IMR-90 (cell line): ENCODE measurements around the gene CDH9. TPM values are rescaled to one million over a fixed set of nuclear protein-coding genes. Genes with fewer than 3 reads are reported as not detected.
A peak's percentile ranks its signal among the peaks of the same experiment; 100 is the strongest.
"Not testable (repeated sequence)": the region's sequence is repeated elsewhere in the genome, so short reads cannot be mapped to it uniquely, and the experiment has no call there.

Experiments
- ATAC-seq: fragments of 200-7000 bp; cut with Tn5 transposase; 2 replicates; pipeline ENCODE4 v1.9.1; 2020; ENCODE audit warnings: low read depth, mild to moderate bottlenecking, moderate library complexity
- BruUV-seq: library from RNA; stranded (reverse); fragments of 400-500 nt; replicated peaks from 2 replicates; lab custom pipeline; 2021; lab: Mats Ljungman, UMichigan
- CTCF ChIA-PET: fragments of 300-600 bp; formaldehyde crosslinking; extraction: SDS; loops from one replicate; lab custom pipeline; 2021; ENCODE audit warnings: antibody characterized with exemption; lab: Yijun Ruan, JAX
- POLR2A ChIA-PET: fragments of 300-600 bp; sonication (Branson Sonifier 250); formaldehyde crosslinking; loops from one replicate; lab custom pipeline; 2022; ENCODE audit warnings: antibody characterized with exemption; ENCODE audit not compliant: unreplicated experiment; lab: Charles Lee
- DNase-seq: peaks from one replicate; pipeline ENCODE4 v3.0.0; 2013
- H2AFZ ChIP-seq: replicated peaks from 2 replicates; pipeline ENCODE3; 2013; ENCODE audit warnings: low read length, mild to moderate bottlenecking; ENCODE audit not compliant: poor library complexity
- H2AK5ac ChIP-seq: 2 replicates; pipeline ENCODE4 v1.6.1; 2013; ENCODE audit warnings: low read depth, low read length, inconsistent platforms
- H2AK9ac ChIP-seq: replicated peaks from 2 replicates; pipeline ENCODE3; 2013; ENCODE audit warnings: mild to moderate bottlenecking, low read depth, low read length, moderate library complexity; ENCODE audit not compliant: poor library complexity
- H2BK120ac ChIP-seq: 2 replicates; pipeline ENCODE4 v1.6.1; 2013; ENCODE audit warnings: low read depth, low read length, inconsistent platforms
- H2BK15ac ChIP-seq: 3 replicates; pipeline ENCODE4 v1.6.1; 2013; ENCODE audit warnings: low read depth, low read length, inconsistent platforms
- H2BK20ac ChIP-seq: 2 replicates; pipeline ENCODE4 v1.6.1; 2013; ENCODE audit warnings: low read depth, mild to moderate bottlenecking, inconsistent platforms, low read length, moderate library complexity
- H2BK5ac ChIP-seq: 2 replicates; pipeline ENCODE4 v1.6.1; 2013; ENCODE audit warnings: mild to moderate bottlenecking, low read depth, low read length, inconsistent platforms; ENCODE audit not compliant: poor library complexity, severe bottlenecking
- H3K14ac ChIP-seq: replicated peaks from 2 replicates; pipeline ENCODE4 v1.6.1; 2013; ENCODE audit warnings: low read depth, low read length, inconsistent platforms
- H3K18ac ChIP-seq: 2 replicates; pipeline ENCODE4 v1.6.1; 2013; ENCODE audit warnings: low read depth, low read length, control low read depth
- H3K23ac ChIP-seq: 2 replicates; pipeline ENCODE4 v1.6.1; 2013; ENCODE audit warnings: low read depth, low read length, inconsistent platforms
- H3K27ac ChIP-seq: 2 replicates; pipeline ENCODE4 v1.5.1; 2013; ENCODE audit warnings: mild to moderate bottlenecking, control low read depth, low read length; ENCODE audit not compliant: insufficient read depth
- H3K27me3 ChIP-seq: 2 replicates; pipeline ENCODE4 v1.6.1; 2013; ENCODE audit warnings: low read length; ENCODE audit not compliant: control insufficient read depth, insufficient read depth
- H3K36me3 ChIP-seq: 2 replicates; pipeline ENCODE4 v1.6.1; 2013; ENCODE audit warnings: low read length, mixed read lengths; ENCODE audit not compliant: control insufficient read depth, insufficient read depth
- H3K4ac ChIP-seq: 2 replicates; pipeline ENCODE4 v1.6.1; 2013; ENCODE audit warnings: low read depth, low read length, inconsistent platforms
- H3K4me1 ChIP-seq: 2 replicates; pipeline ENCODE4 v1.6.1; 2013; ENCODE audit warnings: low read length, mixed read lengths; ENCODE audit not compliant: control insufficient read depth, insufficient read depth
- H3K4me2 ChIP-seq: 2 replicates; pipeline ENCODE4 v1.6.1; 2013; ENCODE audit warnings: low read depth, mild to moderate bottlenecking, control low read depth, low read length, moderate library complexity
- H3K4me3 ChIP-seq: 2 replicates; pipeline ENCODE4 v1.5.1; 2013; ENCODE audit warnings: low read depth, mild to moderate bottlenecking, control low read depth, low read length, moderate library complexity; ENCODE audit not compliant: insufficient read depth
- H3K56ac ChIP-seq: 2 replicates; pipeline ENCODE4 v1.6.1; 2013; ENCODE audit warnings: low read length, inconsistent platforms; ENCODE audit not compliant: insufficient read depth; ENCODE audit errors: extremely low read depth
- H3K79me1 ChIP-seq, 2 experiments: 2 replicates each; pipeline ENCODE4 v1.6.1; 2013; ENCODE audit warnings: low read length in 2 of 2, inconsistent platforms in 1 of 2, low read depth in 1 of 2
- H3K9ac ChIP-seq: 2 replicates; pipeline ENCODE4 v1.6.1; 2013; ENCODE audit warnings: low read depth, low read length, control low read depth
- H3K9me1 ChIP-seq: 2 replicates; pipeline ENCODE4 v1.6.1; 2013; ENCODE audit warnings: low read length, inconsistent platforms; ENCODE audit not compliant: insufficient read depth
- H3K9me3 ChIP-seq: 2 replicates; pipeline ENCODE4 v1.6.1; 2013; ENCODE audit warnings: low read length; ENCODE audit not compliant: control insufficient read depth, insufficient read depth
- H4K20me1 ChIP-seq: 2 replicates; pipeline ENCODE4 v1.6.1; 2013; ENCODE audit warnings: low read length, inconsistent platforms; ENCODE audit not compliant: insufficient read depth
- H4K5ac ChIP-seq: 2 replicates; pipeline ENCODE4 v1.6.1; 2013; ENCODE audit warnings: mild to moderate bottlenecking, low read depth, low read length, control low read depth
- H4K8ac ChIP-seq, 2 experiments: 2 replicates each; pipeline ENCODE4 v1.6.1; 2013; ENCODE audit warnings: low read depth in 2 of 2, low read length in 2 of 2, control low read depth in 1 of 2, inconsistent platforms in 1 of 2
- H4K91ac ChIP-seq: 2 replicates; pipeline ENCODE4 v1.6.1; 2013; ENCODE audit warnings: low read depth, low read length, inconsistent platforms; ENCODE audit not compliant: insufficient read depth
- MAFK ChIP-seq: IDR thresholded peaks from 2 replicates; pipeline ENCODE4 v1.6.1; 2012; ENCODE audit warnings: low read depth, low read length, improper control_type of control experiment
- WGBS, 2 experiments: methylation state at CpG; one replicate each; pipeline versions ENCODE4 v1.1.5 to v1.1.7; 2013; ENCODE audit warnings: missing lambda C conversion rate in 2 of 2; ENCODE audit not compliant: insufficient read length in 1 of 2; ENCODE audit errors: extremely low coverage in 2 of 2; 5-methylcytosine and 5-hydroxymethylcytosine counted together
- dilution Hi-C: fragments of 300-500 bp; cut with HindIII; formaldehyde crosslinking; loops from one replicate; pipeline ENCODE4 v1.14.3; 2018; ENCODE audit warnings: low sequenced_read_pairs; ENCODE audit not compliant: unreplicated experiment
- in situ Hi-C: fragments of 300-500 bp; cut with MboI; formaldehyde crosslinking; loops from 3 replicates; pipeline ENCODE4 v1.14.3; 2019; ENCODE audit warnings: low sequenced_read_pairs, inconsistent platforms, mixed read lengths
- intact Hi-C: fragments of 100-400 bp; cut with micrococcal nuclease; formaldehyde crosslinking; loops from 2 replicates; pipeline ENCODE4 v1.10.0; 2022
- polyA plus RNA-seq, 3 experiments: library from polyadenylated mRNA; depleted of rRNA; stranded (reverse); fragments of >200 nt; gene quantifications; 2 replicates each; pipeline ENCODE4 v1.2.3, GENCODE V29; 2012; ENCODE audit warnings: low replicate concordance in 1 of 3
- total RNA-seq: library from RNA; depleted of rRNA; stranded (reverse); fragments of >200 nt; gene quantifications from 2 replicates; pipeline ENCODE4 v1.2.3, GENCODE V29; 2012

The CDH9 gene
- total and polyA plus RNA-seq, 2 of the 4 experiments (the other 2 are of a cell fraction) = not detected

- not testable (repeated sequence) for H3K4ac ChIP-seq, ATAC-seq
- 67% methylated on average over 2 of the region's 8 CpGs; no CpG with 5 or more reads in 1 of the 2 experiments for WGBS, 2 experiments
Measured at GRCh38 chr5:26852450-26852849, 185.9 kb downstream of the CDH9 start.

More at GRCh38 chr5:26852450-26852849, 185.9 kb downstream of the CDH9 start:
- TF ChIP-seq MAFK = peak; percentile 53; the same call in 1 of the 2 replicates
- intact Hi-C loops, H4K20me1 ChIP-seq, H2AK5ac ChIP-seq, H3K4me3 ChIP-seq, H3K4me1 ChIP-seq, H3K27ac ChIP-seq, H3K9me1 ChIP-seq, H2BK5ac ChIP-seq, H2BK20ac ChIP-seq, H2AFZ ChIP-seq, dilution Hi-C loops, H2BK120ac ChIP-seq, H3K36me3 ChIP-seq, H4K5ac ChIP-seq, BruUV-seq, H2AK9ac ChIP-seq, H2BK15ac ChIP-seq, H3K14ac ChIP-seq, H3K18ac ChIP-seq, H3K23ac ChIP-seq, DNase-seq, POLR2A ChIA-PET, in situ Hi-C loops, H3K9ac ChIP-seq, CTCF ChIA-PET, H3K4me2 ChIP-seq, H4K91ac ChIP-seq, H3K79me1 ChIP-seq, H3K27me3 ChIP-seq, H4K8ac ChIP-seq, H3K56ac ChIP-seq: not testable (repeated sequence)
- peaks cover 11% of the 10 kb centered on the region for H3K9me3 ChIP-seq
